HG02571 (cell line): ENCODE measurements around the gene STAT4.

Experiments used
- ATAC-seq: cut with Tn5 transposase; IDR thresholded peaks from one replicate; pipeline ENCODE4 v1.9.1; 2021; ENCODE audit warnings: mild to moderate bottlenecking, moderate library complexity; ENCODE audit not compliant: unreplicated experiment

Gene STAT4

DNA sequence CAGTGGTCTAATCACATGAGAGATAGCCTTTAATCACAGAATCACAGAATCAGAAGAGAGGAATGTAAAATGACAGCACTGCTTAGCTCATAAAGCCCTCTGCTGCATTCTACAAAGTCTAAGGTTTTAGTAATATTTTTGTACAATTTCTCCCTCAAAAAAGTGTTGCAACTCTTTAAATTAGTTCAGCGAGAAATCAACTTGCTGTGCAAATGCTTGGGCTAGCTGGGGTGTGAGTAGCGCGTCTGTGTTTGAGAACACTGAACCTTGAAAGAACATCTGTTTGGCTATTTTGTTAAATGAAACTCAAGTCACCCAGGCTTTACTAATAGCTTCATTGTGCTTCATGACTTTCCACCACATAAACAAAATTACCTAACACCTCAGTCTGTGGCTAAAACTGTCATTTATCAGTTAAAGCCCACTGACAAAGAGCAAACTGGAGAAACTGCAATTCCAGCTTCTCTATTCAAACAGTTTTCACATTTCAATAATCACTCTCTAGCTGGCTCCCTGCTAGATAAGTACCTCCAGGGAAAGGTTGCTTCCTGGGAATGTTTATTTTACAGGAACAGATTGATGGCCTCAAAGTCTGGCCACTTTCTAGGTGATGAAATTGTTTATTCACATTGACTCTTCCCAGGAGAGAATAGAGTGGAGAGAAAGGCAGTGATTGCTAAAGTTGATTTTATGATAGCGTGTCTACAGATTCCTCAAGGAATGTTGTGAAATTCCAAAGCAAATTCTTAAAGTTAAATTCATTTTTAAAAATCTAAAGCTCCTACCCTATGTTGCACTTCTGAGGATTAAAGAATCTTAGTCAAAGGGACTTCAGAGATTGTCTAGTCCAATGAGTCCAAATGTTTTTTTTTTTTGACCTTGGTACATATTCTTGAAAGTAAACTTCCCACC is 100.8 kb downstream of the STAT4 start:
- ATAC-seq: peak; percentile 60

- ATAC-seq: no peak
Measured at GRCh38 chr2:191048073-191048472, 102.7 kb downstream of the STAT4 start.

- ATAC-seq: no peak
Measured at GRCh38 chr2:191045141-191045540, 105.7 kb downstream of the STAT4 start.

GRCh38 chr2:191043438-191043837 is 107.4 kb downstream of the STAT4 start:
- no peak for ATAC-seq

- ATAC-seq: no peak
Measured at GRCh38 chr2:191041418-191042161, 109.2 kb downstream of the STAT4 start.

- ATAC-seq: no peak
Measured at GRCh38 chr2:191039616-191040015, 111.2 kb downstream of the STAT4 start.

DNA sequence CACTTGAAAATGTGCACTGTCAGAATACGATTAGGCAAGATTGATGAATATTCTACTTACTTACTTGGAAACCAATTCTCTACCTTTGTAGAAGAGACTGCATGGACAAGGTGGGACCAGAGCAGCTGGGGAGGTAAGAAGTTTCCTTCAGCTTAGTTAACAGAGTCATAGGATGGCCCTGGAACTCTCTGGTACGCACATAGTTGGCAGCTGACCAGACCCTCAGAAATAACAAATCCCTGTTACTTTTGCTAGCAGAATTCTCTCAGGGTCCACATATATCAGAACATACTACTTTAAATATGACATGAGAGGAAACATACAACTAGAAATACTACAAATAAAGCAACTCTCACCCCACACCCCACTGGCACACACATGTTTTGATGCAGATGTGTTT is 112.1 kb downstream of the STAT4 start:
- no peak for ATAC-seq

DNA sequence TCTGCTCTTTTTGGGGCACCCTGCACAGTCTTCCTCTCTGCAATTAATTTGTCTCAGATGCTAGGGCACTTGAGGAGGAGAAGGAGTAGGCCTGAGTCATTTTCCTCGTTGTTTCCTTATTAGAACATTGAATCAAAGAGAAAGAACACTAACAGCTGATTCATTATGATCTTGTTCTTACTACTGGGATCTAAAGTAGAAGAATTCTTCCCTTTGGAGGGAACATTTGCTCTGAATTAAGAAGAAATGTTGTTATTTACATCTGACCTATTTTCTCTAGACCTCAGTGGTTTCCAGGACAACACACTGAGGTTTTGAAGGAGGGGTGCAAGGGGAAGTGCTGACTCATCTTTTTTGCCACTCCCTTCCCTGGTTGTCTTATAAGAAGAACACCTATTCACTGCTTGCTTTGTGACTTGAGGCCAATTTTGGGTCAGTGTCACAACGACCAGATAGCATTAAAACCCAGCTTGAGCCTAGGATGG is 112.5 kb downstream of the STAT4 start:
- no peak for ATAC-seq

GRCh38 chr2:191037351-191037750 is 113.4 kb downstream of the STAT4 start:
- no peak for ATAC-seq

DNA sequence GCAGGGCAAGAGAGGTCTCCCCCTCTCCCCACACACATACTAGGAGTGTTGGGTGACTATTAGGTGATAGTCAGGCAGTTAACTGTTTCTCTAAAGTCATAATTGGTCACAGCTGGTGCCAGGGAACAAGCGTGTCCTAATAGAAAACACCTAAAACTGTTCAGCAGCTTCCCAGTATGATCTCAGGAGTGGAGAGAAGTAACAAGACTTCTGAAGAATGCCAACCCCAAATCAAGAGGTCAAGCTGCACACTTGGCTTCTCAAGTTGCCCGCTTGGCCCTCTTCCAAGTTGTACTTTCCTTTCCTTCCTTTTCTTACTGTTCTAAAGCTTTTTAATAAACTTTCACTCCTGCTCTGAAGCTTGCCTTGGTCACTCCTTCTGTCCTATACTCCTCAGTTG is 114.4 kb downstream of the STAT4 start:
- ATAC-seq: no peak

DNA sequence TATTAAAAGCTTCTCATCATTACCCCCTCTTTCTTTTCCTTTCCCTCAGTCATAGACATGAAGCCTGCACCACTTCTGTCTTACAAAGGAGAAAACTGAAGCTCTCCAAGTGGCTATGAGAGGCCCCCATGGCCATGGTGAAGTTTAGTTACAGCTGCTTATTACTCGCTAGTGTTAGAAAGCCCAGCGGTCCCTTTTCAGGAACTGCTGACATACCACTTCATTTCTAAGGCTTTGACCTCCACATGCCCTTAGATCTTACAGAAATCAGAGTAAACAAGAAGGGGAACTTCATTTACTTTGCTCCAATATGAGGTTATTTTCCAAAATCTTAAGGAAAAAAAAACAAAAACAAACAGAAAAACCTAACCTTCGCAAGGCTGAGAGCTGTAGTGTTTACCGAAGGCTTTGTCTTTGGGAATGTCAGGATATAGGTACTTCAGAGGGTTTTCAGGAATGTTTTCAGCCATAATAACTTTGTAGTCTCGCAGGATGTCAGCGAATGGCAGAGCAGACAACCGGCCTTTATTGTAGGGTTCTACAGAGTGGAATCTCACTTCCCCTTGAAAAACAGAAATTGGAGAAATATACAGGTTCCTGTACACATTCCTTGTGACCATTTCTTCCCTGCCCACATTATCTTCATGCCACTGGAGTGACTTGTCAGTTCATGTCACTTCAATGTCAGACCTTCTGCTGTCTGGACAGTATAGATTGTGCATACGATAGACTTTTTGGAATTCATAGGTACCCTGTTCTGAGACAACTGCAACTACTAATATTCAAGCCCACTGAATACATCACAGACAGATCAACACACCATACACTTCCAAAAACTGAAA is 118.0 kb downstream of the STAT4 start:
- no peak for ATAC-seq

GRCh38 chr2:191031256-191031655 is 119.5 kb downstream of the STAT4 start:
- ATAC-seq: no peak

DNA sequence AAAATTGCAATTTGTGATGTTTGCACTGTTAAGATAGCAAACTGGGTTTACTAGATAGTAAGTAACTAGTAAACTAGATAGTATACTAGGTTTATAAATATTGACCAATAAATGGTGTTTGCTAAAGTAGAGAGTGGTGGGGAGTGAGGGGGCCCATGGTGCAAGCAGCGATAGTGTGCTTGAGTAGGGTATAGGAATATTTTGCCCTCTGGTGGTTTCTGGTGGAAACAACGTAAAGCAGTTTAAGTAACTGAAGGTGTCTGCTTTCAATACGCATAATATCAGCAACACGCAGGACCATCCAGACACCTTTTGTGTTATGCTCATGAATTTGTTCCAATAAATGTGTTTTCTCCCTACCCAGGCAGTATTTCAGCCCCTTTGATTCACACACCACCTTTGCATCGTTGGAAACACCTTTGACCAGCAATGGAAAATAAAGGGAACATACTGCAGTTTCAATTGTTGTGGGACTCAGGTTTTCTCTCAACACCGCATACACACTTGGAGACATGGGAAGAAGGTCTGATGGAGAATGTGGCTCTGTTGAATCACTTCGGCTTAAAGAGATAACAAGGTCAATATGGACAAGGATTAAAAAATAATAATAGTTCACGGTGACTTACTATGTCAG is 120.2 kb downstream of the STAT4 start:
- ATAC-seq: peak; percentile 84

DNA sequence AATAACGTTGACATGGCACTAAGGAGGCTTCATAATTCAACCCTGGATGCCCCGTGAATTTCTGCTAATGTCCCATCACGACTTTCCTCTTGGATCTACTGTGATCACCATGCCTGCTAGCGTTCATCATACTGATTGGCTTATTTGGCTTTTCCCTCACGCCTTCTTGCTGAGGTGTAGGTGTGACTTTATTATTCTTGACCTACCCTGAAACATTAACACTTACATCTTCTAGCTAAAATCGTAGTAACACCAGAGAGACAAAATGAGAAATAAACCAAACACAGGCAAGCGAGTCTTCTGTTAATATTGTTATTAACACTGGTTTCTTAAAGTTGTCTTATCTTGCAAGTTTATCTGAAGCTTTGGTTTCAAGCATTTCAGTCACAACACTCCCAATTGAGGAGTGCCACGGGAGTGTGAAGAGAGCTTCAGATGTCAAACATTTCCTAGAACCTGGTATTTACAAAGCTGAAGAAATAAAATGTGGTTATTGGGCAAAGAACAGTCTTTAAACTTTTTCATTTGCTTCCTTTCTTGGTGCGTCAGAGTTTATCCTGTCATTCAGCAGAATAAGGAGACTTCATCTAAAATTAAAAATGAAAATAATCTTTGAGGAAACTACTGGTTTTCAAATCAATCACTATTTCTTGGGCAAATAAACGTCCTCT is 121.4 kb downstream of the STAT4 start:
- no peak for ATAC-seq

GRCh38 chr2:191026377-191026776 is 124.4 kb downstream of the STAT4 start:
- no peak for ATAC-seq

DNA sequence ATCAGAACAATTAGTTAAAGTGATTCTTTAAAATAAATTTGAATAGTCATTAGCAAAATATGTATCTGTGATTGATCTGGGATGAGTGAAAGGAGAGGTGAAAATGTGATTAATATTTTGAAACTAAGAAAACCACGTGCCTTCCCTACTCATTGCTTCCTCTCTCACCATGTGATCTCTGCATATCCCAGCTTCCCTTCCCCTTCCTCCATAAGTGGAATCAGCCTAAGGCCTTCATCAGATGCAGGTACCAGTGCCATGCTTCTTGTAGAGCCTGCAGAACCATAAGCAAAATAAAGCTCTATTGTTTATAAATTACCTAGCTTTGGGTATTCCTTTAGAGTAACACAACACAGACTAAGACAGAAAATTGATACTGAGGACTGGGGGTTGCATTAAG is 125.7 kb downstream of the STAT4 start:
- no peak for ATAC-seq

DNA sequence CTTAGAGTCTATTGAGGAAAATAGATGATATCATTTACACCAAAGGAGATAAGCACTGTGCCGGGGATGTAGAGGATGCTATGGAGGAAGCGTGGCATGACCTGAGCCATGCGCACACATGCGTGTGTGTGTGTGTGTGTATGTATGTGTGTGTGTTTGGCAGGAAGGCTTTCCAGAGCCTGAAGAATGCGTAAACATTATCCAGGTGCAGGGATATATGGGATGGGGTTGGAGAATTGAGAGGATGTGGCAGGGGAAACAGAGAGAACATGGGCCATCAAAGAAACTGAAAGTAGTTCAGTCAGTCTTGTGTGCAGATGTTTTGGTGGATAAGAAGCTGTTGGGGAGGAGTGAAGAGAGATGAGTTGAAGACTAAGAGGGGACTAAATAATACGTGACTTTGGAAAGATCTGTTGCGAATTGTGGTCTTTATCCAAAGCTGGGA is 127.5 kb downstream of the STAT4 start:
- ATAC-seq: no peak

DNA sequence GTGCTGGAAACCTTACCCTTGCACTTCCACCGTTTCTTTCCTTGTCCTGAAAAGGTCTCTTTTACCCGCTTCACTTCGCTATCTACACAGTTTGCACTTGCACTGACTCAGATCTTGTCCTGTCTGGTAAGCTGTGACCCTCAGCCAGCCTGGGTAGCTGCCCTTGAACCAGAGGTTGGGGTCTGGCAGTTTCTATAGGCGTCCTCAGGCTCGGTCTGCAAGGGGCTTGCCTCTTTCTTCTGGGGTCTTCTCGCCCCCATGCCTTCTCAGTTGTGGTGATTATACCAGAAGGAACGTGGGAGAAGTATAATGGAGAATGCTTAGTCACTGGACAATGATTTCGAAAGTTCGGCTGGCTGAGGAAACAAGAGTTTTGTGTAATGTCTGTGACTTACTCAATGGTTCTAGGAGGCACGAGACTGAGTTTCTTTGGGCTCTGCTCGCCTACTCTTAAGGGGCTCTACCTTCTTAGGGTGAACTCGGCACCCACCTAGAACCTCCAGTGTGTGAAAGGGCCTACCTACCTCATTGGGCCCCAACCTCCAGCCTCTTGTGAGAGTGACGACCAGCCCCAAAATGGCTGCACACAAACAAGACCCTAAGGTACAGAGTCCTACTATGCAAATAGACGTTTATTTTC is 129.9 kb downstream of the STAT4 start:
- ATAC-seq: peak; percentile 25

DNA sequence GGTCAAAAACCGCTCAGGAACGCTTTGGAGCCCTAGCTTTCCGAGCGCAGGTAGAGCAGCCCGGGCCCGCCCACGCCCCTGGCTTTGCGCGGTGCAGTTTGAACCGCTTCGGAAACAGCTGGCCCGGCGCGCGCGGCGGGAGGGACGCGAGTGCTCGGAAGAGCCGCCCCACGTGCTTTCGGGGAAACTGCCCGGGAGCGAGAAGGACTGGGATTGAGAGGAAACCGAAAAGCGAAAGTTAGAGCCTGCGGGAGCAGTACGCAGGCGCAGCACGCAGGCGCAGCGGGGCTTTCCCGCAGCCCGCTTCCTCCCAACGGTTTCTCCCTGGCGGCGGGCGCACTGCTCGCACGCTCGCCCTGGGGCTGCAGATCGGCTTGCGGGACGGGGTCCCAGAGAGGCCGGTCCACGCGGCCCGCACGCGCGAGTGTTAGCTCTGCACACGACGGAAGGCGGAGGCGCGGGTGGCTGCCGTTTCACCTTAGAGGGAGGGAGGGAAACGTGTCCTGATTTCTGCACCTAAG is 130.5 kb downstream of the STAT4 start:
- peak; percentile 68 for ATAC-seq
